Retinal pigment epithelial cell (primary cell): ENCODE data around the gene ELOVL5.

Source experiments
- DNase-seq: peaks from one replicate; pipeline ENCODE4 v3.0.0-alpha.2; 2010; ENCODE audit warnings: low read depth
- H3K4me3 ChIP-seq: 2 replicates; pipeline ENCODE4 v1.5.1; 2011; ENCODE audit warnings: mild to moderate bottlenecking, low read length, control low read depth, moderate library complexity
- CTCF ChIP-seq: conservative IDR thresholded peaks from 2 replicates; pipeline ENCODE4 v1.5.1; 2011; ENCODE audit warnings: low read depth, low read length, control low read depth, inconsistent platforms

Gene ELOVL5

GRCh38 chr6:53369876-53370515 is 21.2 kb upstream of the ELOVL5 start:
- no peak overlapping the region for H3K4me3 ChIP-seq
- DNase-seq, result no peak
- no peak for TF ChIP-seq CTCF

GRCh38 chr6:53369051-53369450 is 20.3 kb upstream of the ELOVL5 start:
- no peak overlapping the region for H3K4me3 ChIP-seq
- no peak for DNase-seq
- no peak for TF ChIP-seq CTCF

- DNase-seq, result no peak
- no peak for TF ChIP-seq CTCF
- H3K4me3 ChIP-seq, result no peak overlapping the region
Measured at GRCh38 chr6:53366128-53366641, 17.4 kb upstream of the ELOVL5 start.

- no peak for TF ChIP-seq CTCF
- no peak for DNase-seq
- no peak overlapping the region for H3K4me3 ChIP-seq
Measured at GRCh38 chr6:53363341-53364079, 14.8 kb upstream of the ELOVL5 start.

- peak; percentile 98 for DNase-seq
- TF ChIP-seq CTCF, result no peak
- no peak overlapping the region for H3K4me3 ChIP-seq
Measured at GRCh38 chr6:53361549-53362031, 12.8 kb upstream of the ELOVL5 start.

- no peak for TF ChIP-seq CTCF
- H3K4me3 ChIP-seq, result no peak overlapping the region
- no peak for DNase-seq
Measured at GRCh38 chr6:53360093-53360912, 11.6 kb upstream of the ELOVL5 start.

GRCh38 chr6:53359843-53360092 is 11.0 kb upstream of the ELOVL5 start:
- H3K4me3 ChIP-seq, result peak overlapping the region; percentile 43
- no peak for DNase-seq
- no peak for TF ChIP-seq CTCF
